Measurements from ENCODE around the gene FBXO34.

FBXO34 gene

DNA sequence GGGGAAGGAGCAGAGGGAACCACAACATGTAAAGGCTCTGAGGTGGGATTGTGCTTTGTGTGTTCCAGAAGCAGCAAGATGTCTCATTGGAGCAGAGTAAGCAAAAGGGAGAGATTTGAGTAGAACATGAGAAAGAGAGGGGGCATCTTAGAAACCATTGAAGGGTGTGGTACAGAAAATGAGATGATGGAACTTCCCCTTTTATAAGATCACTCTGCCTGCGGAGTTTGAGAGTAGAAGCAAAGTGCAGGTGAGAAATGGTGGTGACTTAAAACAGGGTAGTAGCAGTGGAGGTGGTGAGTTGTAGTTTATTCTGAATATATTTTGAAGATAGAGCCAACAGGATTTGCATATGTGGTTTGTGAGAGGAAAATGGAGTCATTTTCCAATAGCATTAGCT is 56.0 kb downstream of the FBXO34 start:
- no peak overlapping the region for H3K4me3 ChIP-seq (ENCODE audit: control insufficient read depth, low read depth, low read length)
- DNase-seq (ENCODE audit: low read depth), result no peak
- TF ChIP-seq, protein P1, sequence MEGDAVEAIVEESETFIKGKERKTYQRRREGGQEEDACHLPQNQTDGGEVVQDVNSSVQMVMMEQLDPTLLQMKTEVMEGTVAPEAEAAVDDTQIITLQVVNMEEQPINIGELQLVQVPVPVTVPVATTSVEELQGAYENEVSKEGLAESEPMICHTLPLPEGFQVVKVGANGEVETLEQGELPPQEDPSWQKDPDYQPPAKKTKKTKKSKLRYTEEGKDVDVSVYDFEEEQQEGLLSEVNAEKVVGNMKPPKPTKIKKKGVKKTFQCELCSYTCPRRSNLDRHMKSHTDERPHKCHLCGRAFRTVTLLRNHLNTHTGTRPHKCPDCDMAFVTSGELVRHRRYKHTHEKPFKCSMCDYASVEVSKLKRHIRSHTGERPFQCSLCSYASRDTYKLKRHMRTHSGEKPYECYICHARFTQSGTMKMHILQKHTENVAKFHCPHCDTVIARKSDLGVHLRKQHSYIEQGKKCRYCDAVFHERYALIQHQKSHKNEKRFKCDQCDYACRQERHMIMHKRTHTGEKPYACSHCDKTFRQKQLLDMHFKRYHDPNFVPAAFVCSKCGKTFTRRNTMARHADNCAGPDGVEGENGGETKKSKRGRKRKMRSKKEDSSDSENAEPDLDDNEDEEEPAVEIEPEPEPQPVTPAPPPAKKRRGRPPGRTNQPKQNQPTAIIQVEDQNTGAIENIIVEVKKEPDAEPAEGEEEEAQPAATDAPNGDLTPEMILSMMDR (IDR thresholded peaks at IDR 0.05; ENCODE audit: control insufficient read depth, insufficient read depth, low read depth, low read length, missing control alignments), result no peak

DNA sequence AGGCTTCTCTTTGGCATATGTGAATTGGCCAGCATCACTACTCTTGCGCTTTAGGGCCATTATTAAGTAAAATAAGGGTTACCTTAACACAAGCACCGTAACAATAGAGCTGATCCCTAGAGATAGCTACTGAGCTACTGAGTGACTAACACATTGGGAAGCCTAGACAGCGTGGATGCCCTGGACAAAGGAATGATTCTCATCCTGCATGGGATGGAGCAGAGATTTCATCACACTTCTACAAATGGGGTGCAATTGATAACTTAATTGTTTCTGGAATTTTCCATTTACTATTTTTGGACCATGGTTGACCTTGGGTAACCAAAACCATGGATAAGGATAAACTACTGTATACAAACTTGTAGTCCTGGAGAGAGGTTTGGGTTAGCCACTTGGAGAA is 57.1 kb downstream of the FBXO34 start:
- TF ChIP-seq, protein P1 (IDR thresholded peaks at IDR 0.05; ENCODE audit: control insufficient read depth, insufficient read depth, low read depth, low read length, missing control alignments), result no peak
- no peak for DNase-seq (ENCODE audit: low read depth)
- no peak overlapping the region for H3K4me3 ChIP-seq (ENCODE audit: control insufficient read depth, low read depth, low read length)

DNA sequence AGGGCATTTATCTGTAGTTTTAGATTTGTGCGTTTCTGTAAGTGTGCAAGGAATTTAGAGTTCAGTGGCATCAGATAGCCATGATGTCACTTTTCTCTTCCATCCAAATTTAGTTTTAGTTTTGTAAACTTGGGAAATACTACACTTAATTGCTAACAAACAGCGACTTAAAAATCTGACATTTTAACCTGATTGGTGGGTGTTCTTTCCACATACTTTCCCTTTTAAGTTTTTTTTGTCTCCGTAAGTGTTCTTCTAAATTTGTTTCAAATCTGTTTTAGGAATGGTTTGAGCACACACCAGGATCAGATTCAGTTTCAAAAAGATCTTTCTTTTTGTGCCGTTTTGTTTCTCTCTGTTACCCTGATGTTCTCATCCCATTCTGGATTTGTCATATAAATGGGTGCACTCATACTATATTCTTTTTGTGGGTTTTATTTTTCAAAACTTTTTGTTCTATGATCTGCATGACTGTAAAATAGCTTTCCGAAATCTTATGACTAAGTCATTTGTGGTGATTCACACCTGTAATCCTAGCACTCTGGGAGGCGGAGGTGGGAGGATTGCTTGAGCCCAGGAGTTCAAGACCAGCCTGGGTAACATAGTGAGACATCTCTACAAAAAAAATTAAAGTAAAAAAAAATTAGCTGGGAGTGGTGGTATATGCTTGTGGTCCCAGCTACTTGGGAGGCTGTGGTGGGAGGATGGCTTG is 58.9 kb downstream of the FBXO34 start:
- H3K4me3 ChIP-seq (ENCODE audit: control insufficient read depth, low read depth, low read length), result no peak overlapping the region
- no peak for DNase-seq (ENCODE audit: low read depth)
- TF ChIP-seq, protein P1 (IDR thresholded peaks at IDR 0.05; ENCODE audit: control insufficient read depth, insufficient read depth, low read depth, low read length, missing control alignments), result no peak

DNA sequence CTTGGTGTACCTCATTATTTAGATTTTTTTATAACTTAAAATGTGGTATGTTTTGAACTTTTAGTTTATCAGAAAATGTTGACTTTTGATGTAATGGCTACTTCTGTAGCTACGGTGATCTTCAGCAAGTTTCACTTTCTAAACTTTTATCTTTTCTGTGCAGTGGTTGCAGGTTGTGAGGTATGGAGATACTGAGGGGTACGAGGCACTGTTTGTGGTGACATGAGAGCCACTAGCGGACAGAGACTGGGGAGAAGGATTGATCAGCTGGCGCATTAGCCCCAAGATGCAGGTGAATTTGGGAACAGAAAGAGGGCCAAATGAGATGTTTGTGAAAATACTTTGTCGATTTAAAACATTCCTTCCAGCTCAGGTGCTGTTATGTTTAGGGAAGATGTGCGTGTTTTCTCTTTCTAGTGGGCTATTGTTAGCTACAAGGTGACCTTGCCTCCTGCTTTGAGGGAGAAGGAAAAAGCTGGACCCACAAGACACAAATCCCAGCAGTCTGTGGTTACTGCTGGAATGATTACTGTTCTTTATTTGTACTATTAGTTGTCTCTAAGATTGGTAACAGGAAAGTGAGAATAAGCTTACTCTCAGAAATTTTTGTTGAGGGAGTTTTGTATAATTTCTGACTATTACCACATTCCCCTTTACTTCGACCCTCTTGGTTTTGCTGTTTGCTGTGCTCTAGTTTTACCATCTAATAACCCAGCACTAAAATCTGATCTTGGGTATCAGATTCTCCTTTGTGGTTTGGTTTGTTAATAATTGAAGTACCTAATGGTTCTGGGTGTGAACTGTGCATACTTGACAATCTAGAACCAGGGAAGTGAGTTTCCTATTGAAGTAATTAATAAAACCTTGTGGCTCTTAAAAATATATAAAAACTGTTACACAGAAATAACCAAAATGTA is 61.7 kb downstream of the FBXO34 start:
- TF ChIP-seq, protein P1 (IDR thresholded peaks at IDR 0.05; ENCODE audit: control insufficient read depth, insufficient read depth, low read depth, low read length, missing control alignments), result no peak
- no peak for DNase-seq (ENCODE audit: low read depth)
- no peak overlapping the region for H3K4me3 ChIP-seq (ENCODE audit: control insufficient read depth, low read depth, low read length)

DNA sequence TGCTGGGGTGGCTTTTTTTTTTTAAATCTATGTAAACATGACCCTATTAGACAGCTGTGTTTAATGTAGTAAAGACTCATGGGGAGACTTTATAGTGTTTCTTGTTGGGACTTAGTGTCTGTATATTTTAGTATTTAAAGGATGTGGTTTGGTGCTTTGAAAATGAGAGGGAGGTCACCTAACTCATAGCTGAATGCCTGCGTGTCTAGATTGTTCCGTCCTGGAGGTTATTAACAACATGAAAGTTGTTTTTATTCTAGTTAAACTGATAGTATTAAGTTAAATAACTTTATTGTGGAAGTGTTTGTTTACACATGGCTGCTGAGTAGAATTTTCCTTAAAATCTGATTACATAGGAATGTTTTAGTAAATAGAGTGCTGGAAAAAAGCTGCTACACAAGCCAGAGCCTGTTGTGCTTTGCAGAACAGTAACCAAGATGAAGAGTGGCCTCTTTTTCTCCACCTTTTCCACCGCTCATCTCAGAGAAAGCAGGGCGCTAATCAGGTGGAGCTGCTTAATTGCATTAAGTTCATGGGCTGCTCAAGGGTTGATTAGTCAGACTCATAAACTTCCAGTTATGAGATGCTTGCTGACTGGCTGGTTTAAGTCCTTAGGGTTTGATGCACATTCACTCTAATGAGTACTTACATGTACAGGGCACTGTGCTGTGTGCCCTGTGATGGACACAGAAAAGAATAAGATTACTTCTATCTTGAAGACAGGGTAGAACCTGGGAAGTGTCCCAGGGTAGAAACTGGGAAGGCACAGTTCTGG is 62.7 kb downstream of the FBXO34 start:
- TF ChIP-seq, protein P1 (IDR thresholded peaks at IDR 0.05; ENCODE audit: control insufficient read depth, insufficient read depth, low read depth, low read length, missing control alignments), result no peak
- H3K4me3 ChIP-seq (ENCODE audit: control insufficient read depth, low read depth, low read length), result no peak overlapping the region
- no peak for DNase-seq (ENCODE audit: low read depth)

DNA sequence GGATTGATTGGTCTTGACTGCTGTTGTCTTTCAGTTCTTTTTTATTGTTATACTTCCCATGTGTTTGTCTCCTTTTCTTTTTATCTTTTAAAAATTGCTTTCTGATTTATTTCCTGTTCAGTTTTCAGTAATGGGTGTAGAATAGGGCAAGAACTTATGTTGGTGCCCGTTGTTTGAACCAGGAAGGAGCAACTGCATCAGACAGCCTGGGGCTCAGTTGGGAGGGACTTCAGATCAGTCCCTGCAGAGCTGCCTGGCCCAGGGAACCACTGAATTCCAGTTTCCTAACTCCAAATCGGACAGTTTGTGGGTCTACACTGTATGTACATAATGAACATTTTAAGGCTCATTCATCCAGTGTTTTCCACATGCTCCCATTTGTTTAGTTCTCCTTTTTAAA is 64.9 kb downstream of the FBXO34 start:
- TF ChIP-seq, protein P1 (IDR thresholded peaks at IDR 0.05; ENCODE audit: control insufficient read depth, insufficient read depth, low read depth, low read length, missing control alignments), result no peak
- no peak for DNase-seq (ENCODE audit: low read depth)
- no peak overlapping the region for H3K4me3 ChIP-seq (ENCODE audit: control insufficient read depth, low read depth, low read length)
